ENCODE measurements around the gene TTLL11. TPM values are rescaled to one million over a fixed set of nuclear protein-coding genes. Genes with fewer than 3 reads are reported as not detected.

Gene TTLL11
- total RNA-seq, 1 experiment from 2014 or later: 2.3 TPM

DNA sequence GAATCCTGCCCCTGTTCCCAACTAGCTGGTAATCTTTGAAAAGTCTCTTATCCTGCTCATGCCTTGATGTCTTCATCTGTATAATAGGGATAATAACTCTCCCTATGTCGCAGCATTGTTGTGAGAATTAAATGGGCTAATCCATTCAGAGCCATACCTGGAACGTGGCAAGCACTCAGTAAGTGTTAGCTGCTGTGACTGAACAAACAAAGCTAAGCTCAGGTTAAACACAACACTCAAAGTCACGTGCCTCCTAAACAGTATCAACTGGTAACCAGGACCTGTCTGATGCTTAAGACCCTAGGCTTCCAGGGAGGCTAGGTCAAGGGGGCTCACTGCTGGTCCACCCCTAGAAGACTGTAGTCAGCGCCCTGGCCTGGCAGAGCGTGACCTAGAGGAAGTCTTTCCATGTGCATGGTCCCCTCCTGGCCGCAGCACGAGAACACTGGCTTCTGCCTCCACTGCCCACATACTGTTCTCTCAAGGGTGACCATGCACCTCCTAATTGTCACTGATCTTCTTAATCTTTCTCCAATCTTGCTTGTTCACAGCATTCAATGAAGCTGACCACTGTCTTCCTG lies 211.1 kb downstream of the TTLL11 start:
- POLR2A ChIA-PET (ENCODE audit: unreplicated experiment): no interaction called here

GRCh38 chr9:121880343-121880898 lies 212.7 kb downstream of the TTLL11 start:
- no peak overlapping the region for H3K4me2 ChIP-seq
- H3K9me2 ChIP-seq (ENCODE audit: insufficient read depth): no peaks in the 10 kb centered on the region
- H3K27ac ChIP-seq: no peak overlapping the region
- no TSS peak for BruUV-seq (replicated peaks)
- no peaks in the 10 kb centered on the region for H3F3A ChIP-seq (ENCODE audit: insufficient read depth, low read depth)
- no peaks in the 10 kb centered on the region for H3K27me3 ChIP-seq (ENCODE audit: insufficient read depth, low read depth)
- no peaks in the 10 kb centered on the region for H3K79me2 ChIP-seq (ENCODE audit: low read depth)
- TF ChIP-seq CTCF (conservative IDR thresholded peaks at IDR 0.05) (no peak), EZH2 (IDR thresholded peaks at IDR 0.05; ENCODE audit: low read depth) (no peak)
- no peak overlapping the region for H2AFZ ChIP-seq
- no peak overlapping the region for H3K4me3 ChIP-seq
- no peaks in the 10 kb centered on the region for H3K36me3 ChIP-seq (ENCODE audit: low read depth)
- intact Hi-C loops (cut with micrococcal nuclease; ENCODE audit: unreplicated experiment): loop anchor here (5.0 kb wide), 1 partner anchor 333 kb away; no protein-coding TSS in a partner anchor
- DNase-seq: no peak
- no peaks in the 10 kb centered on the region for H3K9me3 ChIP-seq (ENCODE audit: insufficient read depth, low read depth)
- ChIA-PET CTCF (no interaction called here), POLR2A (ENCODE audit: unreplicated experiment) (no interaction called here)
- H4K20me1 ChIP-seq (ENCODE audit: insufficient read depth): no peaks in the 10 kb centered on the region
- no peaks in the 10 kb centered on the region for H3K4me1 ChIP-seq (replicated peaks; ENCODE audit: insufficient read depth)

More for the DNA sequence above, 211.1 kb downstream of the TTLL11 start:
- Histone ChIP-seq H3K36me3 (ENCODE audit: low read depth) (no peaks in the 10 kb centered on the region), H4K20me1 (ENCODE audit: insufficient read depth) (no peaks in the 10 kb centered on the region), H3K4me2 (no peak overlapping the region), H3K27me3 (ENCODE audit: insufficient read depth, low read depth) (no peaks in the 10 kb centered on the region), H3K9me3 (ENCODE audit: insufficient read depth, low read depth) (no peaks in the 10 kb centered on the region), H3K4me3 (no peak overlapping the region), H2AFZ (no peak overlapping the region), H3K9me2 (ENCODE audit: insufficient read depth) (no peaks in the 10 kb centered on the region), H3F3A (ENCODE audit: insufficient read depth, low read depth) (no peaks in the 10 kb centered on the region), H3K79me2 (ENCODE audit: low read depth) (no peaks in the 10 kb centered on the region), H3K4me1 (replicated peaks; ENCODE audit: insufficient read depth) (no peaks in the 10 kb centered on the region), H3K27ac (no peak overlapping the region)
- CTCF ChIA-PET: no interaction called here
- DNase-seq: no peak
- no peak for TF ChIP-seq EZH2 (IDR thresholded peaks at IDR 0.05; ENCODE audit: low read depth)
- TF ChIP-seq CTCF (conservative IDR thresholded peaks at IDR 0.05): no peak
- BruUV-seq (replicated peaks): no TSS peak
- intact Hi-C loops (cut with micrococcal nuclease; ENCODE audit: unreplicated experiment): loop anchor here (5.0 kb wide), 1 partner anchor 335 kb away; no protein-coding TSS in a partner anchor

DNA sequence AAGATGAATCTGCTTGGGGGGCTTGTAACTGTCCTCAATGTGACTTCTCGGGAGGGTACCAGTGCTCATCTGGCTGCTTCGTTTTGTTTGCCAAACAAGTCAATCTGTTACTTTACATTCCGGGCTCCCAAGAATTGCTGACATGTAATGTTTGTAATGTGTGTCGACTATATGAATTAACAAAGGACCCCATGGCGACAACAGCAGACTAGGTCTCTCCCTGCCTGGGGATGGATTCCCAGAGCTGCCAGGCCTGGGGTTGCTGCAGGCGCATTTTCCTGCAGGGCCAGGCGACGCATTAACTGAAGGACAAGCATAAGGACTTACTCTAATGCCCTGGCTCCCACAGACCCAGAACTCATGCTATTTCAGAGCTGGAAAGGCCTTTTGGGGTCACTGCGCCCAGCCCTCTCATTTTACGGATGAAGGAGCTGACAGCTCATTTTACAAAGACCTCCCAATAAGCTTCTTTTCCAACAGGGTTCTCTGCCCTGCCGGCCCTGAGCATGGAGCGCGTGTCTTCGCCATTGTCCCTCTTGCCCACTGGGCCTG lies 214.8 kb downstream of the TTLL11 start:
- no peak overlapping the region for H3K4me3 ChIP-seq
- no peaks in the 10 kb centered on the region for H3K27me3 ChIP-seq (ENCODE audit: insufficient read depth, low read depth)
- no peak overlapping the region for H3K4me2 ChIP-seq
- H3K36me3 ChIP-seq (ENCODE audit: low read depth): no peaks in the 10 kb centered on the region
- no peaks in the 10 kb centered on the region for H3K79me2 ChIP-seq (ENCODE audit: low read depth)
- ChIA-PET CTCF (no interaction called here), POLR2A (ENCODE audit: unreplicated experiment) (interaction anchor here (0.6 kb wide), 1 partner anchor 126 kb away, joined by 3 read pairs; no protein-coding TSS in a partner anchor)
- no peaks in the 10 kb centered on the region for H3F3A ChIP-seq (ENCODE audit: insufficient read depth, low read depth)
- no TSS peak for BruUV-seq (replicated peaks)
- TF ChIP-seq EZH2 (IDR thresholded peaks at IDR 0.05; ENCODE audit: low read depth): no peak
- TF ChIP-seq CTCF (conservative IDR thresholded peaks at IDR 0.05): no peak
- no peaks in the 10 kb centered on the region for H4K20me1 ChIP-seq (ENCODE audit: insufficient read depth)
- no peak overlapping the region for H3K27ac ChIP-seq
- DNase-seq: no peak
- H3K9me2 ChIP-seq (ENCODE audit: insufficient read depth): no peaks in the 10 kb centered on the region
- intact Hi-C loops (cut with micrococcal nuclease; ENCODE audit: unreplicated experiment): no loop called here
- H3K9me3 ChIP-seq (ENCODE audit: insufficient read depth, low read depth): no peaks in the 10 kb centered on the region
- no peak overlapping the region for H2AFZ ChIP-seq
- no peaks in the 10 kb centered on the region for H3K4me1 ChIP-seq (replicated peaks; ENCODE audit: insufficient read depth)

All from PC-9 (cell line).